Heart right ventricle (tissue), 16 donors: ENCODE results near the gene TAS2R39. TPM values are rescaled to one million over a fixed set of nuclear protein-coding genes. Genes with fewer than 3 reads are reported as not detected.

Experiments used
- ATAC-seq, 8 donors: fragments of 200-7000 bp; cut with Tn5 transposase; one replicate each; pipeline ENCODE4 v1.9.1; 2020; ENCODE audit warnings: mild to moderate bottlenecking in 8 of 8, moderate library complexity in 8 of 8, moderate number of reproducible peaks in 1 of 8
- DNase-seq, 2 donors: peaks; one replicate each; pipeline ENCODE4 v3.0.0-alpha.2; 2020
- H3K27ac ChIP-seq, 10 donors: fragments of 200-600 bp; sonication (generic) in 2 of 10; one replicate each; pipeline versions ENCODE4 v1.5.0 to v1.8.0; 2020 to 2022; ENCODE audit warnings: mild to moderate bottlenecking in 3 of 10
- H3K27me3 ChIP-seq, 7 donors: fragments of 200-600 bp; one replicate each; pipeline ENCODE4 v1.8.0; 2021 to 2022; ENCODE audit warnings: mild to moderate bottlenecking in 2 of 7
- H3K36me3 ChIP-seq, 9 donors: fragments of 200-600 bp; sonication (generic) in 1 of 9; one replicate each; pipeline versions ENCODE4 v1.5.0 to v1.8.0; 2020 to 2022; ENCODE audit warnings: mild to moderate bottlenecking in 2 of 9
- H3K4me1 ChIP-seq, 9 donors: fragments of 200-600 bp; sonication (generic) in 1 of 9; one replicate each; pipeline versions ENCODE4 v1.5.0 to v1.8.0; 2020 to 2022; ENCODE audit warnings: mild to moderate bottlenecking in 4 of 9
- H3K4me3 ChIP-seq, 10 donors: fragments of 200-600 bp; sonication (generic) in 2 of 10; one replicate each; pipeline versions ENCODE4 v1.5.0 to v1.8.0; 2020 to 2022; ENCODE audit warnings: mild to moderate bottlenecking in 7 of 10, moderate library complexity in 2 of 10
- H3K9me3 ChIP-seq, 11 donors: fragments of 200-600 bp in 10 of 11; sonication (generic) in 2 of 11; one replicate each; pipeline versions ENCODE4 v1.5.0 to v1.8.0; 2013 to 2022; ENCODE audit warnings: mild to moderate bottlenecking in 2 of 11, control low read depth in 1 of 11, moderate library complexity in 1 of 11
- WGBS, 2 donors: extraction: QIAGEN DNeasy Blood & Tissue Kit; methylation state at CpG; one replicate each; pipeline ENCODE4 v1.1.7; 2013; ENCODE audit warnings: inconsistent platforms in 1 of 2; 5-methylcytosine and 5-hydroxymethylcytosine counted together
- intact Hi-C, 10 donors: fragments of 100-400 bp; cut with DNase I; formaldehyde crosslinking; loops; one replicate each; pipeline versions ENCODE4 v1.11.1 to v1.14.2; 2022
- polyA plus RNA-seq, 2 donors: library from polyadenylated mRNA; stranded (reverse); fragments of 200-250 nt; gene quantifications; one replicate each; pipeline ENCODE4 v1.2.3, GENCODE V29; 2013
- total RNA-seq, 10 donors: library from RNA; stranded (reverse); fragmentation: NEBNext Ultra II Directional in 3 of 10; extraction: Animal tissue kit (Norgen Biotek cat#: 25700) in 3 of 10; gene quantifications; one replicate each; pipeline versions ENCODE4 v1.2.1 to v1.2.4, GENCODE V29; 2021 to 2023
- TF ChIP-seq, protein P1 (sequence below), 9 donors: fragments of 200-600 bp; sonication (generic) in 2 of 9; IDR thresholded peaks; one replicate each; pipeline versions ENCODE4 v1.5.0 to v1.8.0; 2021 to 2022; ENCODE audit warnings: antibody characterized with exemption in 9 of 9, mild to moderate bottlenecking in 5 of 9, moderate library complexity in 1 of 9
- donor health status: Arrhythmogenic right ventricular cardiomyopathy.
- donor health status: ischemic (EF 13 %, LVEDD 7.1; RV severe dilation, severe dysfunction).
- donor health status: healthy with polysubstance abuse.
- donor health status: DM: no; HTN: yes; CAD: no.
- donor health status: DM: no; HTN: no; CAD: no.
- donor health status: ischemic (EF 25% LVEDD 6.9; RV normal size, moderate dysfunction).
- donor health status: ischemic (EF 25% LVEDD 5.7; RV mildly dilated, moderate dysfunction).
- donor health status: healthy.
- donor health status: DM: yes; HTN: yes; CAD: no.
- donor health status: Ischemic cardiomyopathy.
- donor health status: ischemic (EF 35%, LVEDD 5.7; RV mildly dilated, moderate dysfunction).
- donor health status: nonischemic (EF 11% LVEDD 7.7; RV severe dilation, severe dysfunction).
- donor health status: DM: yes; HTN: yes; CAD: no.
- donor health status: PGD.
- donor health status: ischemic (EF 29% LVEDD 5.4; RV normal size, mild dysfunction).
- donor health status: nonischemic (EF 23%, LVEDD 6.1; RV moderate dilation, normal function).

Gene TAS2R39
- total and polyA plus RNA-seq, 12 donors = not detected

DNA sequence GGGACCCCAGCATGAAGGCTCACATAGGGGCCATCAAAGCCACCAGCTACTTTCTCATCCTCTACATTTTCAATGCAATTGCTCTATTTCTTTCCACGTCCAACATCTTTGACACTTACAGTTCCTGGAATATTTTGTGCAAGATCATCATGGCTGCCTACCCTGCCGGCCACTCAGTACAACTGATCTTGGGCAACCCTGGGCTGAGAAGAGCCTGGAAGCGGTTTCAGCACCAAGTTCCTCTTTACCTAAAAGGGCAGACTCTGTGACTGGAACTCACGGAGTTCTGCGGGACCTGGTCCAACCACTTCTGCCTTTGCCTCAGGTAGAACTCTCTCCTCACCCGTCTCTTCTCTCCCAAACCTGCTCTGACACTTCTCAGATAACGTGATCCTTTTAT lies 39.6 kb downstream of the TAS2R39 start:
- Histone ChIP-seq H3K36me3 (no peaks in the 10 kb centered on the region), H3K9me3 (no peaks in the 10 kb centered on the region), H3K27ac (peak overlapping the region in 1 of 10 donors; percentile 83), H3K4me1 (peaks cover 0 to 18% (median 0%) of the 10 kb centered on the region in 9 donors), H3K27me3 (peaks cover 0 to 16% (median 0%) of the 10 kb centered on the region in 7 donors), H3K4me3 (no peak overlapping the region)
- WGBS, 2 donors = 84 to 85% methylated on average over 7 of the region's 7 CpGs
- intact Hi-C loops = no loop called here
- TF ChIP-seq, protein P1, sequence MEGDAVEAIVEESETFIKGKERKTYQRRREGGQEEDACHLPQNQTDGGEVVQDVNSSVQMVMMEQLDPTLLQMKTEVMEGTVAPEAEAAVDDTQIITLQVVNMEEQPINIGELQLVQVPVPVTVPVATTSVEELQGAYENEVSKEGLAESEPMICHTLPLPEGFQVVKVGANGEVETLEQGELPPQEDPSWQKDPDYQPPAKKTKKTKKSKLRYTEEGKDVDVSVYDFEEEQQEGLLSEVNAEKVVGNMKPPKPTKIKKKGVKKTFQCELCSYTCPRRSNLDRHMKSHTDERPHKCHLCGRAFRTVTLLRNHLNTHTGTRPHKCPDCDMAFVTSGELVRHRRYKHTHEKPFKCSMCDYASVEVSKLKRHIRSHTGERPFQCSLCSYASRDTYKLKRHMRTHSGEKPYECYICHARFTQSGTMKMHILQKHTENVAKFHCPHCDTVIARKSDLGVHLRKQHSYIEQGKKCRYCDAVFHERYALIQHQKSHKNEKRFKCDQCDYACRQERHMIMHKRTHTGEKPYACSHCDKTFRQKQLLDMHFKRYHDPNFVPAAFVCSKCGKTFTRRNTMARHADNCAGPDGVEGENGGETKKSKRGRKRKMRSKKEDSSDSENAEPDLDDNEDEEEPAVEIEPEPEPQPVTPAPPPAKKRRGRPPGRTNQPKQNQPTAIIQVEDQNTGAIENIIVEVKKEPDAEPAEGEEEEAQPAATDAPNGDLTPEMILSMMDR (IDR thresholded peaks at IDR 0.05) = no peak
- ATAC-seq (peak in 7 of 8 donors; percentile 21 to 65 (median 59)), DNase-seq (peak in 1 of 2 donors; percentile 14)

DNA sequence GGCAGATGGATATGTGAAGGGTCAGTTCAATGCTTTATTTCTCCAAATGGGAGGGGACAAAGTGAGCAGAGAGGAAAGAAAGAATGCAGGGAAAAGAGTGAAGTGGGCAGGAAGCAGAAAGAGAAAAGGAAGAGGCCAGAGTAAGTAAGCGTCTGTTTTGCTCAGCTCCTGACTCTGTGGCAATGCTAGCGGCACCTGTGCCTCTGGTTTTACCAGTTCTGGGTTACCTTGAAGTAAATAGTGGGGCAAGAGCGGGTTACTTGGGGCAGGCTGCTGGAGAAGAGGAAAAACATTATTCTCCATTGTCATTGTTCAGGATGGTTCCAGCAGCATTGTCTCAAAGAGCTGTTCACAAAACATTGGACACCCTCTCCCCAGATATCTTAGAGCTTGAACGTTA lies 40.6 kb downstream of the TAS2R39 start:
- 73 to 81% methylated on average over 4 of the region's 4 CpGs for WGBS, 2 donors

DNA sequence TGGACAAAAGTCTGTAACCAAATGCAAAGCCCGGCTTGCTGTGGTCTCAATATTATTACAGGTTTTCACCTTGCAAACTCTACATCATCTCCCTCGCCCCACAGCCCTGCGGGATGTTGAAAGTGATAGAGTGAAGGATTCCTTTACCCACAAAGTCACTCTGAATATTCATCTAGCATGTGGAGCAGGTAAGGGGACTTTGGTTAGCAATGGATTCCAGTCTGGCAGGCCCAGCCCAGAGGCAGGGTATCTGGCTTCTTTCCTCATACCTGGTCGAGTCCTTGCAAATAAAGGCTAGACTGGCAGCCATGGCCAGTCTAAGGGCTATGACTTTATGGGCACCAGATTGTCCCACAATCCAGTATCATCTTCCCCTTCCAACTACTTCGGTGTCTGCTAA lies 41.8 kb downstream of the TAS2R39 start:
- 85 to 88% methylated on average over 5 of the region's 5 CpGs for WGBS, 2 donors
- H3K36me3 ChIP-seq = no peaks in the 10 kb centered on the region
- H3K4me1 ChIP-seq = peaks cover 0 to 21% (median 0%) of the 10 kb centered on the region in 9 donors
- intact Hi-C loops = no loop called here
- no peak for ATAC-seq
- DNase-seq = no peak
- no peaks in the 10 kb centered on the region for H3K9me3 ChIP-seq
- no peak overlapping the region for H3K4me3 ChIP-seq
- peaks cover 0 to 16% (median 0%) of the 10 kb centered on the region in 7 donors for H3K27me3 ChIP-seq
- H3K27ac ChIP-seq = no peak overlapping the region
- TF ChIP-seq, protein P1 (IDR thresholded peaks at IDR 0.05) = no peak

More for the DNA sequence above, 40.6 kb downstream of the TAS2R39 start:
- Histone ChIP-seq H3K27ac (peak overlapping the region in 1 of 10 donors; percentile 83), H3K27me3 (peaks cover 0 to 16% (median 0%) of the 10 kb centered on the region in 7 donors), H3K9me3 (no peaks in the 10 kb centered on the region), H3K4me3 (no peak overlapping the region), H3K36me3 (no peaks in the 10 kb centered on the region), H3K4me1 (peaks cover 0 to 21% (median 0%) of the 10 kb centered on the region in 9 donors)
- ATAC-seq (no peak), DNase-seq (no peak)
- intact Hi-C loops = no loop called here
- TF ChIP-seq, protein P1 (IDR thresholded peaks at IDR 0.05) = no peak

DNA sequence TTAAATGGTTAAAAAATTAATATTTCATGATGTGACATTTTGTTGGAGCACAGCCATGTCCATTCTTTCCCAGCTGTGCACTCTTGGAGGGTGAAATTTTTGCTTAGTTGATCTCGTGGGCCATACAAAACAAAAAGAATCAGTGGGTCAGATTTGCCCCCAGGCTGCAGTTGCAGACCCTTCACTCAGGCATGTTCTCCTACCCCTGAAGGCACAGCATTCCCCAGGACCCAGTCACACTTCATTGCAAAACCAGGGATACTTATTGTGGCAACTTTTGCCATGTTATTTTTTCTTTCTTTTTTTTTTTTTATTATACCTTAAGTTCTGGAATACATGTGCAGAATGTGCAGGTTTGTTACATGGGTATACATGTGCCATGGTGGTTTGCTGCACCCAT lies 44.6 kb downstream of the TAS2R39 start:
- no peak overlapping the region for H3K4me3 ChIP-seq
- peaks cover 0 to under 1% (median 0%) of the 10 kb centered on the region in 11 donors for H3K9me3 ChIP-seq
- ATAC-seq = no peak
- no peak overlapping the region for H3K27ac ChIP-seq
- H3K36me3 ChIP-seq = no peaks in the 10 kb centered on the region
- peaks cover 0 to 5% (median 0%) of the 10 kb centered on the region in 7 donors for H3K27me3 ChIP-seq
- WGBS, 2 donors = 37 to 41% methylated on average over 1 of the region's 1 CpG
- H3K4me1 ChIP-seq = peaks cover 0 to 11% (median 0%) of the 10 kb centered on the region in 9 donors
- no peak for DNase-seq
- TF ChIP-seq, protein P1 (IDR thresholded peaks at IDR 0.05) = no peak
- intact Hi-C loops = no loop called here
